ENCODE results near the gene C12orf57.

DNA sequence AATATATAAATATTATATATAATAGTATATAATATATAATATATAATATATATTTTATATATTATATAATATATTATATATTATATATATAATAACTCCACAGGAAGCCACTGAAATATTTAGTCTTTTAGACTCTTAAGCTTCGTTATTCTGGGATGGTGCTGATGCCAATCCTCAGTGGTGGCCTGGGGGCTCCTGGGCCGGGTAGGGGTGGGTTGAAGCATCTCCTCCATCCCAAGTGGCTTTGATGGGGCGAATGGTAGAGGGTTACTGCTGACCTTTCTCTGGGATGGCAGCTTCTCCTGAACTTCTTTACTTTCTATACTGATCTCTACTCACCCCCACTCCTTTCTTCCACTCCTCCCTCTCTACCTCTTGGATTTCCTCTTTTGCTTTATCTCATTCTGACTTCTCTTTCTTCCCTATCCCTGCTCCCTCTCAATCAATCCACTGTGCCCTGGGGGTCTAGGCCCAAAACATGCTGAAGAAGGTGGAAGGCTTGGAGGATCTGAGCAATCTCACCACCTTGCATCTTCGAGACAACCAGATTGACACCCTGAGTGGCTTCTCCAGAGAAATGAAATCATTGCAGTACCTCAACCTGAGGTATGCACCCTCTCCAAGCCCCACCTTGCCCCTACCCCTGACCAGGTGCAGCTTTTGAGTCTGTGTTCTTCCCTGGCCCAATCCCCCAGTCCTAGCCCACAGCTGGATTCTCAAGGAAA, 34.2 kb upstream of the C12orf57 start:
- TF ChIP-seq, protein P1, sequence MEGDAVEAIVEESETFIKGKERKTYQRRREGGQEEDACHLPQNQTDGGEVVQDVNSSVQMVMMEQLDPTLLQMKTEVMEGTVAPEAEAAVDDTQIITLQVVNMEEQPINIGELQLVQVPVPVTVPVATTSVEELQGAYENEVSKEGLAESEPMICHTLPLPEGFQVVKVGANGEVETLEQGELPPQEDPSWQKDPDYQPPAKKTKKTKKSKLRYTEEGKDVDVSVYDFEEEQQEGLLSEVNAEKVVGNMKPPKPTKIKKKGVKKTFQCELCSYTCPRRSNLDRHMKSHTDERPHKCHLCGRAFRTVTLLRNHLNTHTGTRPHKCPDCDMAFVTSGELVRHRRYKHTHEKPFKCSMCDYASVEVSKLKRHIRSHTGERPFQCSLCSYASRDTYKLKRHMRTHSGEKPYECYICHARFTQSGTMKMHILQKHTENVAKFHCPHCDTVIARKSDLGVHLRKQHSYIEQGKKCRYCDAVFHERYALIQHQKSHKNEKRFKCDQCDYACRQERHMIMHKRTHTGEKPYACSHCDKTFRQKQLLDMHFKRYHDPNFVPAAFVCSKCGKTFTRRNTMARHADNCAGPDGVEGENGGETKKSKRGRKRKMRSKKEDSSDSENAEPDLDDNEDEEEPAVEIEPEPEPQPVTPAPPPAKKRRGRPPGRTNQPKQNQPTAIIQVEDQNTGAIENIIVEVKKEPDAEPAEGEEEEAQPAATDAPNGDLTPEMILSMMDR (IDR thresholded peaks at IDR 0.05; ENCODE audit: low read length): no peak
- TF ChIP-seq EZH2 (optimal IDR thresholded peaks at IDR 0.05; ENCODE audit: low read depth, low read length): no peak
